Peyer's patch (tissue), 4 donors: Measurements from ENCODE around the gene E2F8.

Experiments used
- POLR2A ChIP-seq, 2 donors: fragments of 450-650 bp; IDR thresholded peaks; one replicate each; pipeline ENCODE4 v1.5.1; 2017; ENCODE audit warnings: antibody characterized with exemption in 2 of 2, mild to moderate bottlenecking in 2 of 2, moderate library complexity in 2 of 2
- TF ChIP-seq, protein P1 (sequence below), 6 experiments: fragments of 450-650 bp in 4 of 6; fragments of 200-600 bp in 2 of 6; sonication (generic) in 1 of 6; IDR thresholded peaks; one replicate each; pipeline ENCODE4 v1.5.1; 2017 to 2019; ENCODE audit warnings: antibody characterized with exemption in 6 of 6, mild to moderate bottlenecking in 3 of 6, moderate library complexity in 1 of 6

- TF ChIP-seq, protein P1, sequence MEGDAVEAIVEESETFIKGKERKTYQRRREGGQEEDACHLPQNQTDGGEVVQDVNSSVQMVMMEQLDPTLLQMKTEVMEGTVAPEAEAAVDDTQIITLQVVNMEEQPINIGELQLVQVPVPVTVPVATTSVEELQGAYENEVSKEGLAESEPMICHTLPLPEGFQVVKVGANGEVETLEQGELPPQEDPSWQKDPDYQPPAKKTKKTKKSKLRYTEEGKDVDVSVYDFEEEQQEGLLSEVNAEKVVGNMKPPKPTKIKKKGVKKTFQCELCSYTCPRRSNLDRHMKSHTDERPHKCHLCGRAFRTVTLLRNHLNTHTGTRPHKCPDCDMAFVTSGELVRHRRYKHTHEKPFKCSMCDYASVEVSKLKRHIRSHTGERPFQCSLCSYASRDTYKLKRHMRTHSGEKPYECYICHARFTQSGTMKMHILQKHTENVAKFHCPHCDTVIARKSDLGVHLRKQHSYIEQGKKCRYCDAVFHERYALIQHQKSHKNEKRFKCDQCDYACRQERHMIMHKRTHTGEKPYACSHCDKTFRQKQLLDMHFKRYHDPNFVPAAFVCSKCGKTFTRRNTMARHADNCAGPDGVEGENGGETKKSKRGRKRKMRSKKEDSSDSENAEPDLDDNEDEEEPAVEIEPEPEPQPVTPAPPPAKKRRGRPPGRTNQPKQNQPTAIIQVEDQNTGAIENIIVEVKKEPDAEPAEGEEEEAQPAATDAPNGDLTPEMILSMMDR (IDR thresholded peaks at IDR 0.05): no peak
- no peak for TF ChIP-seq POLR2A (IDR thresholded peaks at IDR 0.05)
Measured at GRCh38 chr11:19229671-19230070, 11.1 kb downstream of the E2F8 start.
